ENCODE results near the gene LRRC4.

LRRC4 gene

DNA sequence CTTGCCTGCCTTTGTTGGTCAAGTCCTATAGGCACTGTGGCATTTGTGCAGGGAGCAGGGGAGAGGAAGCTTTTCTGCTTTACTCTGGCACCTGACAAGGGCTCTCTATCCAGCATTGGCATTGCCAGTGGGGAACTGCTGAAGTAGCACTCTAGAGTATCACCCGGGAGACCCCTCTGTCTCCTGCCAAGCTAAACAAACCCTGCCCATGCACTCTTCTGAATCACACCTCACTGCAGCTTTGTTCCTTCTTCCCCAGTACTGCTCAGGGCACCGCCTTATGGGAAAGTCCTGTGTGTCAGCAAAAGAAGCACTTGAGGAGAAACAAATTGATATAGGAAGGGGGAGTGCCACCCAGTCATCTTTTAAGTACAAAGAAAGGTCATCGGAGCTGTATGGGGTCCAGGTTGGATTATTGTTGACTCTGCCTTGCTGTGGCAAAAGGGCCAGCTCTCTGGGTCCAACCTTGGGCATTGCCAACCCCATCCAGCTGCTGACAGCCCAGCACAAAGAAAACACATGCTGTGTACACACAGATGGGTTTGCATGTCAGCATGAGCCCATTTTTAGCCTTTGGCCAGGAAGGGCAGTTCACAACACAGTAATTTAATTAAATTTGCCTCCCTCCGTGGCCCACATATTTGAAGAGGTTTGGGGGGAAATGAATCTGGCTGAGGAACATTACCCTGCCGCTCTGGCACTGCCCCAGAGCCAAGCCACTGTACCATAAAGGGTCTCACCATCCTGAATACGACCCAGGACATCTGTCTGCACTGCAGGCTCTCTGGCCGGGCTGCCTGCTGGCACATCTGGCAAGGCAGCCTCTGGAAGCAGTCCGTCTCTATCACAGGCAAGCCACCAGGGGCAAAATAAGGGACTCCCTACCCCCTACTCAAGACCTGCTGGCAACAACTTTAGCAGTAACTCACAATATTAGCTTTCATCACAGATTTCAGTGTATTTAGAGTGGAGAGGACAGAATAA lies 13.1 kb downstream of the LRRC4 start:
- TF ChIP-seq, protein P1, sequence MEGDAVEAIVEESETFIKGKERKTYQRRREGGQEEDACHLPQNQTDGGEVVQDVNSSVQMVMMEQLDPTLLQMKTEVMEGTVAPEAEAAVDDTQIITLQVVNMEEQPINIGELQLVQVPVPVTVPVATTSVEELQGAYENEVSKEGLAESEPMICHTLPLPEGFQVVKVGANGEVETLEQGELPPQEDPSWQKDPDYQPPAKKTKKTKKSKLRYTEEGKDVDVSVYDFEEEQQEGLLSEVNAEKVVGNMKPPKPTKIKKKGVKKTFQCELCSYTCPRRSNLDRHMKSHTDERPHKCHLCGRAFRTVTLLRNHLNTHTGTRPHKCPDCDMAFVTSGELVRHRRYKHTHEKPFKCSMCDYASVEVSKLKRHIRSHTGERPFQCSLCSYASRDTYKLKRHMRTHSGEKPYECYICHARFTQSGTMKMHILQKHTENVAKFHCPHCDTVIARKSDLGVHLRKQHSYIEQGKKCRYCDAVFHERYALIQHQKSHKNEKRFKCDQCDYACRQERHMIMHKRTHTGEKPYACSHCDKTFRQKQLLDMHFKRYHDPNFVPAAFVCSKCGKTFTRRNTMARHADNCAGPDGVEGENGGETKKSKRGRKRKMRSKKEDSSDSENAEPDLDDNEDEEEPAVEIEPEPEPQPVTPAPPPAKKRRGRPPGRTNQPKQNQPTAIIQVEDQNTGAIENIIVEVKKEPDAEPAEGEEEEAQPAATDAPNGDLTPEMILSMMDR (IDR thresholded peaks at IDR 0.05; ENCODE audit: low read depth, low read length), result no peak
- H3K4me3 ChIP-seq (ENCODE audit: low read depth, low read length), result no peak overlapping the region

GRCh38 chr7:128017460-128017859 lies 13.8 kb downstream of the LRRC4 start:
- no peak overlapping the region for H3K4me3 ChIP-seq (ENCODE audit: low read depth, low read length)
- TF ChIP-seq, protein P1 (IDR thresholded peaks at IDR 0.05; ENCODE audit: low read depth, low read length), result no peak

DNA sequence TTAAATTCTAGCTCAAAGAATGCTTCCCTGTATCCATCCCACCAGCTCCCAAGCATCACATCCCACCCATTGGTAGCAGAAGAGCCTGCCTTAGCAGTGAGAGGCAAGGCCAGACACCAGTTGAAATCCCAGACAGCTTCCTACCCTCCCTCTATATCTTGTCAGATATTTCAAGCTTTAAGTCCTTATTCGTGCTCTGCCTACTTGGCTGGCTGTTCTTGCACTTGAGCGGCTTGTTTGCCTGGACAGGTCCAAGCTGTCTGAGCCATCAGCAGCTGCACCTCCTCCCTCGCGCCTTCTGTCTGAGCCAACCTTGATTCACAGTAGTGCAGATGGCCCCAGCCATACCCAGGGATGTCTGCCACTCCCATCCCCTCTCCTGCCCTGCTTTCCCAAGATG lies 16.4 kb downstream of the LRRC4 start:
- TF ChIP-seq, protein P1 (IDR thresholded peaks at IDR 0.05; ENCODE audit: low read depth, low read length), result no peak
- H3K4me3 ChIP-seq (ENCODE audit: low read depth, low read length), result no peak overlapping the region

GRCh38 chr7:128011131-128011661 lies 20.0 kb downstream of the LRRC4 start:
- TF ChIP-seq, protein P1 (IDR thresholded peaks at IDR 0.05; ENCODE audit: low read depth, low read length), result no peak
- H3K4me3 ChIP-seq (ENCODE audit: low read depth, low read length), result no peak overlapping the region

GRCh38 chr7:128010391-128011127 lies 20.7 kb downstream of the LRRC4 start:
- no peak overlapping the region for H3K4me3 ChIP-seq (ENCODE audit: low read depth, low read length)
- TF ChIP-seq, protein P1 (IDR thresholded peaks at IDR 0.05; ENCODE audit: low read depth, low read length), result no peak

DNA sequence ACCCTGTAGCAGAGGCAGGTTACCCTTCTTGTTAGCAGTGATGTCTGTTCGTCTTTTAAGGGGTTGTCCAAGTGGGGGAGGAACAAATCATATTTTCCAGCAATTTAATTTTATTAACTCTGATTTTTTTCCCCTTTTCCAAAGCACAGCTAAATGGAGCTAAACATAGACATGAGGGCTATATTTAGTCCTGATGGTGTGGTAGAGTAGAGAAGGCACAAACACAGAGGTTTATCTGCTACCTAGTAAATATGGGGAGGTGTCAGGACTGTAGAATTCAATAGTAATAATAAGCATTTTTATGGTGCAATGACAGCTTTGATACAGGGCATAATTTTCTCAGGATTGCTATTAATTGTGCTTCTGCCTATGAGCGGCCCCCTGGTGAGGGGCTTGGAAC lies 22.5 kb downstream of the LRRC4 start:
- TF ChIP-seq, protein P1 (IDR thresholded peaks at IDR 0.05; ENCODE audit: low read depth, low read length), result no peak

More for the DNA sequence above, 22.5 kb downstream of the LRRC4 start:
- no peak overlapping the region for H3K4me3 ChIP-seq (ENCODE audit: low read depth, low read length)
